Gastroesophageal sphincter (tissue), 4 donors: Measurements from ENCODE around the gene RIOK2. TPM values are rescaled to one million over a fixed set of nuclear protein-coding genes. Genes with fewer than 3 reads are reported as not detected.

Experiments
- ATAC-seq: fragments of 150-250 bp; one replicate; pipeline ENCODE4 v1.9.1; 2016; ENCODE audit warnings: mild to moderate bottlenecking, moderate library complexity
- H3K27ac ChIP-seq, 4 donors: fragments of 200-600 bp; sonication (generic) in 3 of 4; 1 replicate in 3 of 4; 2 replicates in 1 of 4; pipeline ENCODE4 v1.5.1; 2016 to 2019
- H3K27me3 ChIP-seq: fragments of 200-600 bp; sonication (generic); one replicate; pipeline ENCODE4 v1.5.1; 2019
- H3K36me3 ChIP-seq, 2 donors: fragments of 200-600 bp; sonication (generic); one replicate each; pipeline ENCODE4 v1.5.1; 2019; ENCODE audit warnings: control low read depth in 1 of 2
- H3K4me1 ChIP-seq, 3 donors: fragments of 200-600 bp; sonication (generic); 1 replicate in 2 of 3; 2 replicates in 1 of 3; pipeline ENCODE4 v1.5.1; 2016 to 2019; ENCODE audit warnings: control low read depth in 2 of 3
- H3K4me3 ChIP-seq, 2 donors: fragments of 200-600 bp; sonication (generic); one replicate each; pipeline ENCODE4 v1.5.1; 2019; ENCODE audit warnings: mild to moderate bottlenecking in 1 of 2, moderate library complexity in 1 of 2
- H3K9me3 ChIP-seq, 3 donors: fragments of 200-600 bp; sonication (generic); one replicate each; pipeline ENCODE4 v1.5.1; 2017 to 2019; ENCODE audit warnings: control low read depth in 2 of 3
- EP300 ChIP-seq: sonication (generic); formaldehyde crosslinking; IDR thresholded peaks from one replicate; pipeline ENCODE4 v1.6.1; 2017; ENCODE audit warnings: antibody characterized with exemption, mild to moderate bottlenecking
- POLR2A ChIP-seq, 2 donors: fragments of 450-650 bp; IDR thresholded peaks; one replicate each; pipeline ENCODE4 v1.6.1; 2017; ENCODE audit warnings: antibody characterized with exemption in 2 of 2, mild to moderate bottlenecking in 2 of 2, moderate library complexity in 1 of 2
- POLR2AphosphoS5 ChIP-seq: sonication (generic); formaldehyde crosslinking; IDR thresholded peaks from one replicate; pipeline ENCODE4 v1.6.1; 2017; ENCODE audit warnings: antibody characterized with exemption
- WGBS, 2 donors: methylation state at CpG; one replicate each; pipeline ENCODE4 v1.1.5; 2018; ENCODE audit warnings: low coverage in 1 of 2; 5-methylcytosine and 5-hydroxymethylcytosine counted together
- total RNA-seq, 4 donors: library from RNA; depleted of rRNA; stranded (reverse); fragments of >200 nt; gene quantifications; one replicate each; pipeline ENCODE4 v1.1.0, GENCODE V29; 2016
- TF ChIP-seq, protein P1 (sequence below), 4 experiments: fragments of 200-600 bp in 2 of 4; fragments of 450-650 bp in 2 of 4; sonication (generic) in 1 of 4; IDR thresholded peaks; one replicate each; pipeline ENCODE4 v1.5.1; 2017 to 2019; ENCODE audit warnings: antibody characterized with exemption in 4 of 4, mild to moderate bottlenecking in 2 of 4, moderate library complexity in 2 of 4

Gene RIOK2
- 10 to 100 TPM; 11.2 to 45.9 (median 26.0) TPM for total RNA-seq

DNA sequence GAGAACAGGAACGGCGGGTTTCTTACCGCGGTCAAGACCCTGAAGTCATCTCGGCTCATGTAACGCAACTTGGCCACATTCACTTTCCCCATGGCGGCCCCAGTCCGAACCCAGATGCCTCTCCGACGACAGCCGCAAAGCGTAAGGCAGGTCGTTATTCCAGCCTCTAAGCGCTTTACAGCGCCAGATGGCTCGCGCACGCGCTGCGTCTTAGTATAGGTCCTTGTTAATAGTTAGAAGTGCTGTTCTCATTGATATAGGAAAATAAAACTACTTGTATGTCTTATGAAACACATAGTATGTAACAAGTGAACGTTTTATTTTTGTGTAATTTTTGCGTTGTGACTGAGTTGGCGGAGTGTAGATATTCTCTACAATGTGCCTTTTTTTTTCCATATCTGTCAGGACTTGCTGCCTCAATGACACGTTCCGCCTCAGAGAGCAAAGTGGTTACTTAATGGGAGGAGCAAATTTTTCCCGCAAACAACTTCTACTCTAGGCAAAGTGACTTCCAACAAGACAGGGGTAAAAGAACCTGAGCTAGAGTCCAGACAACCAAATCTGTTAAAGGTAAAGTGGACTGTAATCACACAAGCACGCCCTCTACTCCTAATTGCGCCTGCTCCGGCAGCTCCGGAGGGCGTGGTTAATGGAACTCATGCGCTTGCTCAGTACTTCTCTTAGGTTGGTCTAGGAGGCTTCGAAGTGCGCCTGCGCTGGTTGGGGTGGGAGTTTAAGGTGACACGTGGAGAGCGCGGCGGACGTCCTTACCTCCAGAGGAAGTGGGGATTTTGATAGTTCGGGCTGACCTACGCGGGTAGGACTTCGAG is at the start of gene RIOK2:
RIOK2 (minus strand) TSS at position 148 of the 830 bp plus-strand sequence; CDS start at position 92, 56 bp downstream.
- ATAC-seq: peak; percentile 96
- Histone ChIP-seq H3K9me3 (no peaks in the 10 kb centered on the region), H3K36me3 (peaks cover 2 to 14% of the 10 kb centered on the region in 2 donors), H3K4me3 (peak within 1 kb of the TSS; percentile 66 to 82), H3K4me1 (peaks cover 7 to 30% (median 15%) of the 10 kb centered on the region in 3 donors), H3K27me3 (no peaks in the 10 kb centered on the region), H3K27ac (peak within 1 kb of the TSS; percentile 86 to 91 (median 88))
- WGBS, 2 donors: 0% methylated on average over 33 to 37 of the region's 44 CpGs
- TF ChIP-seq POLR2AphosphoS5: peak; percentile 68
- TF ChIP-seq, protein P1, sequence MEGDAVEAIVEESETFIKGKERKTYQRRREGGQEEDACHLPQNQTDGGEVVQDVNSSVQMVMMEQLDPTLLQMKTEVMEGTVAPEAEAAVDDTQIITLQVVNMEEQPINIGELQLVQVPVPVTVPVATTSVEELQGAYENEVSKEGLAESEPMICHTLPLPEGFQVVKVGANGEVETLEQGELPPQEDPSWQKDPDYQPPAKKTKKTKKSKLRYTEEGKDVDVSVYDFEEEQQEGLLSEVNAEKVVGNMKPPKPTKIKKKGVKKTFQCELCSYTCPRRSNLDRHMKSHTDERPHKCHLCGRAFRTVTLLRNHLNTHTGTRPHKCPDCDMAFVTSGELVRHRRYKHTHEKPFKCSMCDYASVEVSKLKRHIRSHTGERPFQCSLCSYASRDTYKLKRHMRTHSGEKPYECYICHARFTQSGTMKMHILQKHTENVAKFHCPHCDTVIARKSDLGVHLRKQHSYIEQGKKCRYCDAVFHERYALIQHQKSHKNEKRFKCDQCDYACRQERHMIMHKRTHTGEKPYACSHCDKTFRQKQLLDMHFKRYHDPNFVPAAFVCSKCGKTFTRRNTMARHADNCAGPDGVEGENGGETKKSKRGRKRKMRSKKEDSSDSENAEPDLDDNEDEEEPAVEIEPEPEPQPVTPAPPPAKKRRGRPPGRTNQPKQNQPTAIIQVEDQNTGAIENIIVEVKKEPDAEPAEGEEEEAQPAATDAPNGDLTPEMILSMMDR (IDR thresholded peaks at IDR 0.05): no peak
- peak in 1 of 2 donors; percentile 40 for TF ChIP-seq POLR2A (IDR thresholded peaks at IDR 0.05)

DNA sequence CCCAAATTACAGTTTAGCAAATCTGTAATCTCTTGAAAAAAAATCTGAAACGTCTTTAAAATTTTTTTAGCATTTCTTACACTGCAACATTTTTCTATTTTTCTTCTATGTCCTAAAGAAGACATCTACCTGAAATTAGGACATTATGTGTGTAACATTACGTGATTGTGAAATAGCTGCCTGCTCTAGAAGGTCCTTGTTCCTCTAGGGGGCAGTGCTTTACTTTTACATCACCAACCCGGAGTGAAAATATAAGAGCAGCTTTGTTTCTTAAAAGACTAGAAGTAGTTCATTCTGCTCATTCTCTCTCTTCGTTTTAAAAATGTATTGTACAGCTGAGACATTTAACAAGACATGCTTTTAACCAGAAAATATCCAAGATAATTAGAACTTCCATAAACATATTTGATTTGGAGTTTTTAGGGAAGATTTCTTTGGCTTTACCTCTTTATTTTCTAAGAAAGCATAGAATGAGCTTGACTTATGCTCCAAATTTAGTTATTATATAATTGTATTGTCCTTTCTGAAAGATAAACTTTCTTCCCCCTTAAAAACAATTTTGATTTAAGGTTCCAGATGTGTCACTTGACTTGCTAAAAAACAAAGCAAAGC is 48.1 kb upstream of the RIOK2 start:
- no peaks in the 10 kb centered on the region for H3K27me3 ChIP-seq
- WGBS, 2 donors: 1% methylated on average over 4 of the region's 4 CpGs
- H3K36me3 ChIP-seq: no peaks in the 10 kb centered on the region
- no peak overlapping the region for H3K4me3 ChIP-seq
- TF ChIP-seq, protein P1 (IDR thresholded peaks at IDR 0.05): peak; percentile 75 to 88 (median 84)
- TF ChIP-seq EP300 (no peak), POLR2A (IDR thresholded peaks at IDR 0.05) (no peak), POLR2AphosphoS5 (no peak)
- H3K4me1 ChIP-seq: peaks cover 0 to 21% (median 4%) of the 10 kb centered on the region in 3 donors
- H3K9me3 ChIP-seq: peaks cover 0 to 5% (median 0%) of the 10 kb centered on the region in 3 donors
- ATAC-seq: peak; percentile 75
- peak overlapping the region in 3 of 4 donors; percentile 9 to 50 (median 29) for H3K27ac ChIP-seq

DNA sequence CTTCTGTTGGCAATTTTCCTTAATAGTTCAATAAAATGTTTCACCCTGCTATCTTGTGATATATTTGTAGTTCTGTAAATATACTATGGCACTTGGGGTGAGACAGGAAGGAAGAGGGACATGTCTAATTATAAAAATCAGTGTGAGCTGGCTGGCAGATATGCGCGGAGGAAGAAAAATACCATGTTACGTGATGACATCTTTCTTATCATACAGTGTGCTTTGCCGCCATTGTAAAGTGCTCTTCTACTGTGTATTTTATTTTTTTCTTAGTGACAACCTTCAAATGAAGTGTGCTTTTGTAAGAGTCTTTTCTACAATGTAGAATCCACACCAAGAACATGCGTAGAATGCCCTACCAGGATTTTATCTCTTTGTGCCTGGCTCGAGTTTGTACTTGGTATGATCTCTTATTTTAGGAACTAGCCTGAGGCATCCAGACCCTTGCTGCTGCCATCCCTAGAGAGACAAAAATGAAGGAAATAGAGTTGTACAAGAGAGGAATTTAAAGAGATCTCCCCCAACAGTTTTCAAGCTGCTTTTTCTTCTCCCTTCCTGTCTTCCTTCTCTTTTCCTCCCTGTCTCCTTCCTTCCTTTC is 46.7 kb upstream of the RIOK2 start:
- H3K36me3 ChIP-seq: no peaks in the 10 kb centered on the region
- H3K4me3 ChIP-seq: no peak overlapping the region
- H3K27ac ChIP-seq: no peak overlapping the region
- 67 to 83% methylated on average over 3 to 6 of the region's 6 CpGs for WGBS, 2 donors
- H3K27me3 ChIP-seq: no peaks in the 10 kb centered on the region
- ATAC-seq: no peak
- peaks cover 0 to 21% (median 4%) of the 10 kb centered on the region in 3 donors for H3K4me1 ChIP-seq
- H3K9me3 ChIP-seq: no peaks in the 10 kb centered on the region
- TF ChIP-seq EP300 (no peak), POLR2AphosphoS5 (no peak), POLR2A (IDR thresholded peaks at IDR 0.05) (no peak)
- TF ChIP-seq, protein P1 (IDR thresholded peaks at IDR 0.05): no peak

DNA sequence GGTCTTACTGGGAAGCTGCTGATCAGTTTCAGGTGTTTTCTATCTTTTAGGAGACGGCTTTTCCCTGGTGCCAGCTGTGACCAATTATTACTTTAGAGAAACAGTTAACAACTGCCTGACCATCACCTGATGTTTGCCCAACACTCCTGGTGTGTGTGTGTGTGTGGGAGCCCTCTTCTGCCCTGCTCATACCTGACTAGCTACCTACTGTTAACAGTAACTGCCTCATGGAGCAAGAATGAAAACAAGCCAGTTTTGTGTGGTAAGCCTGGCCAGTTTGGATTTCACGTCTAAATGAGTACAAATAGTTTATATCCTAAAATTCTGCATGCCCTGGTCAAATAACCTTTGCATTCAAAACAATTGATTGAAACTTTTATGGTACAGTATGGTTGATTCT is 46.1 kb upstream of the RIOK2 start:
- WGBS, 2 donors: 71 to 80% methylated on average over 1 to 2 of the region's 2 CpGs
- no peak for ATAC-seq

More for the DNA sequence above, 46.1 kb upstream of the RIOK2 start:
- H3K27me3 ChIP-seq: no peaks in the 10 kb centered on the region
- H3K27ac ChIP-seq: no peak overlapping the region
- no peak for TF ChIP-seq EP300
- TF ChIP-seq, protein P1 (IDR thresholded peaks at IDR 0.05): no peak
- no peak for TF ChIP-seq POLR2A (IDR thresholded peaks at IDR 0.05)
- TF ChIP-seq POLR2AphosphoS5: no peak
- no peaks in the 10 kb centered on the region for H3K9me3 ChIP-seq
- H3K4me3 ChIP-seq: no peak overlapping the region
- H3K4me1 ChIP-seq: peaks cover 0 to 21% (median 4%) of the 10 kb centered on the region in 3 donors
- H3K36me3 ChIP-seq: no peaks in the 10 kb centered on the region
